ENCODE results near the gene IFT122.

- TF ChIP-seq CTCF (IDR thresholded peaks at IDR 0.05) = no peak
- no peak for TF ChIP-seq POLR2A (IDR thresholded peaks at IDR 0.05)
- no peak for TF ChIP-seq EP300 (IDR thresholded peaks at IDR 0.05)
- TF ChIP-seq POLR2AphosphoS5 (IDR thresholded peaks at IDR 0.05) = no peak
Observed at GRCh38 chr3:129461022-129461421, 21.0 kb downstream of the IFT122 start.
